Prostate gland (tissue), 2 donors: ENCODE data around the gene FALEC. TPM values are rescaled to one million over a fixed set of nuclear protein-coding genes. Genes with fewer than 3 reads are reported as not detected.

Experiments used
- DNase-seq: peaks from one replicate; pipeline ENCODE4 v3.0.0-alpha.2; 2019; ENCODE audit warnings: low spot score
- H3K27ac ChIP-seq, 2 donors: fragments of 200-600 bp; sonication (generic); 2 replicates each; pipeline ENCODE4 v1.5.1; 2017 to 2019
- H3K27me3 ChIP-seq: fragments of 200-600 bp; sonication (generic); replicated peaks from 2 replicates; pipeline ENCODE4 v1.5.1; 2019; ENCODE audit not compliant: insufficient read depth
- H3K36me3 ChIP-seq, 2 donors: fragments of 200-600 bp; sonication (generic); 1 replicate in 1 of 2; 2 replicates in 1 of 2; pipeline versions ENCODE4 v1.5.1 to v1.8.1; 2017 to 2019
- H3K4me1 ChIP-seq: fragments of 200-600 bp; sonication (generic); replicated peaks from 2 replicates; pipeline ENCODE4 v1.5.1; 2019
- H3K4me3 ChIP-seq, 2 donors: fragments of 200-600 bp; sonication (generic); 2 replicates each; pipeline ENCODE4 v1.5.1; 2017 to 2019
- H3K9me3 ChIP-seq: fragments of 200-600 bp; sonication (generic); 2 replicates; pipeline ENCODE4 v1.5.1; 2017
- CTCF ChIP-seq, 4 experiments: fragments of 200-600 bp in 2 of 4; fragments of 450-650 bp in 2 of 4; sonication (generic) in 2 of 4; IDR thresholded peaks; 1 replicate in 3 of 4; 2 replicates in 1 of 4; pipeline ENCODE4 v1.5.1; 2016 to 2019; ENCODE audit warnings: antibody characterized with exemption in 4 of 4, mild to moderate bottlenecking in 2 of 4, moderate library complexity in 2 of 4
- POLR2A ChIP-seq: fragments of 450-650 bp; IDR thresholded peaks from one replicate; pipeline ENCODE4 v1.6.1; 2016; ENCODE audit warnings: antibody characterized with exemption, mild to moderate bottlenecking
- POLR2AphosphoS5 ChIP-seq: sonication (generic); formaldehyde crosslinking; IDR thresholded peaks from one replicate; pipeline ENCODE4 v1.6.1; 2017; ENCODE audit warnings: antibody characterized with exemption
- WGBS: methylation state at CpG from one replicate; pipeline ENCODE4 v1.1.5; 2018; 5-methylcytosine and 5-hydroxymethylcytosine counted together
- intact Hi-C: fragments of 100-400 bp; cut with DNase I; formaldehyde crosslinking; loops from one replicate; pipeline ENCODE4 v1.14.2; 2022
- total RNA-seq, 2 donors: library from RNA; depleted of rRNA; stranded (reverse); fragments of >200 nt; gene quantifications; one replicate each; pipeline ENCODE4 v1.1.0, GENCODE V29; 2016

FALEC gene
- total RNA-seq, 2 donors from 2014 or later, result not detected

GRCh38 chr1:150513351-150513791 is 2.2 kb upstream of the FALEC start:
- H3K27ac ChIP-seq, result no peak overlapping the region
- H3K36me3 ChIP-seq, result no peaks in the 10 kb centered on the region
- DNase-seq, result no peak
- 84% methylated on average over 7 of the region's 7 CpGs for WGBS
- no peak for TF ChIP-seq POLR2AphosphoS5
- TF ChIP-seq POLR2A, result no peak
- no peak for TF ChIP-seq CTCF (IDR thresholded peaks at IDR 0.05)
- no peaks in the 10 kb centered on the region for H3K9me3 ChIP-seq
- H3K27me3 ChIP-seq, result no peaks in the 10 kb centered on the region
- intact Hi-C loops, result no loop called here
- H3K4me1 ChIP-seq, result no peaks in the 10 kb centered on the region
- no peak overlapping the region for H3K4me3 ChIP-seq

- H3K4me3 ChIP-seq, result no peak overlapping the region
- no peak overlapping the region for H3K27ac ChIP-seq
- no peaks in the 10 kb centered on the region for H3K4me1 ChIP-seq
- H3K36me3 ChIP-seq, result no peaks in the 10 kb centered on the region
- H3K27me3 ChIP-seq, result no peaks in the 10 kb centered on the region
- no peaks in the 10 kb centered on the region for H3K9me3 ChIP-seq
- intact Hi-C loops, result no loop called here
- no peak for TF ChIP-seq POLR2AphosphoS5
- no peak for TF ChIP-seq CTCF (IDR thresholded peaks at IDR 0.05)
- no peak for TF ChIP-seq POLR2A
- DNase-seq, result no peak
- 90% methylated on average over 9 of the region's 9 CpGs for WGBS
Measured at GRCh38 chr1:150514260-150514659, 1.3 kb upstream of the FALEC start.

- Histone ChIP-seq H3K4me1 (no peaks in the 10 kb centered on the region), H3K36me3 (no peaks in the 10 kb centered on the region), H3K4me3 (peak overlapping the region; percentile 43 to 56), H3K27ac (peak overlapping the region; percentile 81 to 88), H3K27me3 (no peaks in the 10 kb centered on the region), H3K9me3 (no peaks in the 10 kb centered on the region)
- DNase-seq, result no peak
- TF ChIP-seq CTCF (IDR thresholded peaks at IDR 0.05) (no peak), POLR2AphosphoS5 (no peak), POLR2A (no peak)
- intact Hi-C loops, result no loop called here
- WGBS, result 30% methylated on average over 21 of the region's 21 CpGs
Measured at GRCh38 chr1:150514913-150515327, 632 bp upstream of the FALEC start.

DNA sequence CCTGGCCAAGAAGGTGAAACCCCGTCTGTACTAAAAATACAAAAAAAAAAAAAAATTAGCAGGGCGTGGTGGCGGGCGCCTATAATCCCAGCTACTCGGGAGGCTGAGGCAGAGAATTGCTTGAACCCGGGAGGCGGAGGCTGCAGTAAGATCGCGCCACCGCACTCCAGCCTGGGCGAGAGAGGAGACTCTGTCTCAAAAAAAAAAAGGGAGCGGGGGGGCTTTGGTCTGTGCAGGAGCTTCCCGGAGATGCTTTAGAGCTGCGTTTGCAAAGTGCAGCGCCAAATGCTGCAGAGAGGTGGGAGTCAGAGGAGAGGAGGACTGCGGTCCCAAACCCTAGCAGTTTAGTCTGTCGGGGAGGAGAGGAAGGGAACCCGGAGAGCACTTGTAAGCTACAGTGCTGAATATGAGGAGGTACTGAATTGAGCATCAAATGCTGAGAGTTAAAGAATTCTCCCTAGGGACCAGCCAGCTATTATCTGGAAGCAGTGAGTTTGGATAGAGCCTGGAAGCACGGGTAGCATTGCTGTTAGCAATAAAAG is 569 bp downstream of the FALEC start:
- 4% methylated on average over 19 of the region's 19 CpGs for WGBS
- TF ChIP-seq POLR2A (no peak), CTCF (IDR thresholded peaks at IDR 0.05) (no peak), POLR2AphosphoS5 (no peak)
- H3K9me3 ChIP-seq, result no peaks in the 10 kb centered on the region
- intact Hi-C loops, result no loop called here
- H3K4me3 ChIP-seq, result peak overlapping the region; percentile 43 to 56
- DNase-seq, result no peak
- H3K36me3 ChIP-seq, result no peaks in the 10 kb centered on the region
- H3K27ac ChIP-seq, result peak overlapping the region; percentile 81 to 88
- H3K4me1 ChIP-seq, result no peaks in the 10 kb centered on the region
- no peaks in the 10 kb centered on the region for H3K27me3 ChIP-seq

DNA sequence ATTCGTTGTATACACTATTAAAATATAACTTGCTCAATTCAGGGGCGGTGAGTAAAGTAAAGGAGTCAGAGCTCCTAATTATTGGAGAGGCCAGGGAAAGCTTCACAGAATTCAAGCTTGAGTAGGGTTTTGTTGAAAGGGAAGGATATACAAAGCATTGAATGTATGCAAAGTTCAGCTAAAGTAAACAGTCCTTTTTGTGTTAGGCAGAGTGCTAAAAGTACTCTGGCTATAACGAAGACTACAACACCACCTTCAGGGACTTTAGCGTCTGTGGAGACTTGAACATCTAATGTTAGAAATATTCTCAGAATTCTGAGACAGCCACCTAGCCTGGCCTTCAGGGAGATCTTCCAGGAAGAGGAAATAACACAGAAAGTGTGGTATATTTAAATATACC is 1.1 kb downstream of the FALEC start:
- TF ChIP-seq CTCF (IDR thresholded peaks at IDR 0.05) (no peak), POLR2AphosphoS5 (no peak), POLR2A (no peak)
- Histone ChIP-seq H3K27ac (peak overlapping the region in 1 of 2 donors; percentile 88), H3K27me3 (no peaks in the 10 kb centered on the region), H3K9me3 (no peaks in the 10 kb centered on the region), H3K36me3 (no peaks in the 10 kb centered on the region), H3K4me3 (no peak overlapping the region), H3K4me1 (no peaks in the 10 kb centered on the region)
- no peak for DNase-seq
- intact Hi-C loops, result no loop called here
- WGBS, result 22% methylated on average over 4 of the region's 4 CpGs
